HG02571 (cell line): Measurements from ENCODE around the gene CYB5RL.
"Not testable (repeated sequence)": the region's sequence is repeated elsewhere in the genome, so short reads cannot be mapped to it uniquely, and the experiment has no call there.

Source experiments
- ATAC-seq: cut with Tn5 transposase; IDR thresholded peaks from one replicate; pipeline ENCODE4 v1.9.1; 2021; ENCODE audit warnings: mild to moderate bottlenecking, moderate library complexity; ENCODE audit not compliant: unreplicated experiment

The CYB5RL gene

DNA sequence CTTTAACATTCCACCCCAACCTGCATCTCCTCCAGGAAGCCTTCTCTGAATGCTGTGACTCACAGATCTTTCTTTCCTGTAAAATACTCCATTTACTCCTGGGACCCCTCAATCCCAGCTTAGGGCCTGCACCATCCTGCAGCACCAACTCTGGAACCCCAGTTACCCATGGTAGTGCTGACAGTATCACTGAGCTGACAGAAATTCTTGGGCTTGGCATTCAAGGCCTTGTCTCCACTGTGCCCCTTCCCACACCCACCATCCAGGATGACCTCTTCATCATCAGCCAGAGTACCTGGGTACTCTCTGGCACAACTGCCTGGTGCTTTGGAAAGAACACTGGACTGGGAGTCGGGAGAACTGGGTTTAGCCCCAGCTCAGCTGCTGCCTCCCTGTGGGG is 8.3 kb downstream of the CYB5RL start:
- ATAC-seq = no peak

DNA sequence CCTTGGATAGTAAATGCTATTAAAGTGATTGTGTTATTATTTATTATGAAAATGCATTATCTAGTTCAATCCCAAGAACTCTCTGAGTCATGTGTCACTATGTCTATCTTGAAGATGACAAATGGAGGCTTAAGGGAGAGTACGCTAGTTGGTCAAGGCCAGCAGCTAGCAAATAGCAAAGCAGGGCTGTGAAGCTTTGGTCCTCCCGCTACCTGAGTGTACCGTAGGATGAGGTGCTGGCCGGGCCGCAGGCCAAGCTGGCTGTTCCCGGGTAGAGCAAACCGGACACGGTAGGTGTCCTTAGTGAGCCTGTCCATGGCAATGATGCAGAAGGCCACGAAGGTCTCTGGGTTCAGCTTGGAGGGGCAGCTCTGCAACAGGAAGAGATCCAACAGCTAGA is 9.3 kb downstream of the CYB5RL start:
- ATAC-seq = no peak

DNA sequence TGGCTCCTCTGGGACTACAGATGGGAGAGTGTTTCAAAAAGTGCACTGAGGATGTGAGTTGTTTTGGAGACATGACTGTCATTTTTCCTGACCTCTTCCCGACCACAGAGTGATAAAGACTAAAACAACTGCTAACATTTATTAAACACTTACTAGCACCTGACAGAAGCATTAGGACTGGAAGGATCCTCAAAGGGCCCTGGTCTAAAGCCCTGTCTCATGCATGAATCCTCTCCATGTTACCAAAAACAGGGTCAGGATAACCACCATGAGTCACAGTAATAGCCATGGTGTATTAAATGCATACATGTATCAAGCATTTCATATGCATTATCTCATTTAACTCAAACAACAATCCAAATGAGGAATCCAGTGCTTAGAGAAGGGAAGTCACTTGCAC is 11.5 kb downstream of the CYB5RL start:
- no peak for ATAC-seq

DNA sequence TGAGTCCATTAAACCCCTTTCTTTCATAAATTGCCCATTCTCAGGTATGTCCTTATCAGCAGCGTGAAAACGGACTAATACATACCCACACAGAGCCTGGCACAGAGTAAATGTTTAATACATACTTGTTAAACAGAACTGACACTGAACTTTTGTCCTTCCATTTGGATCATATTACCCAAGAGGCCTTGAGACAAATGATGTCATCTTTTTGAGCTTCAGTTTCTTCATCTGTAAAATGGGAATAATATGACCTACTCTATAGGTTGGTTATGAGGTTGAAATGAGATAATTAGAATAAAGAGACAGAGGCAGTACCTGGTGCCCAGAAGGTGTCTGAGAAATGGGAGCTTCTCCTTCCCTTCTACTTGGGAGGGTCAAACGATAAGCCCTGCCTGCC is 13.8 kb downstream of the CYB5RL start:
- ATAC-seq = no peak

DNA sequence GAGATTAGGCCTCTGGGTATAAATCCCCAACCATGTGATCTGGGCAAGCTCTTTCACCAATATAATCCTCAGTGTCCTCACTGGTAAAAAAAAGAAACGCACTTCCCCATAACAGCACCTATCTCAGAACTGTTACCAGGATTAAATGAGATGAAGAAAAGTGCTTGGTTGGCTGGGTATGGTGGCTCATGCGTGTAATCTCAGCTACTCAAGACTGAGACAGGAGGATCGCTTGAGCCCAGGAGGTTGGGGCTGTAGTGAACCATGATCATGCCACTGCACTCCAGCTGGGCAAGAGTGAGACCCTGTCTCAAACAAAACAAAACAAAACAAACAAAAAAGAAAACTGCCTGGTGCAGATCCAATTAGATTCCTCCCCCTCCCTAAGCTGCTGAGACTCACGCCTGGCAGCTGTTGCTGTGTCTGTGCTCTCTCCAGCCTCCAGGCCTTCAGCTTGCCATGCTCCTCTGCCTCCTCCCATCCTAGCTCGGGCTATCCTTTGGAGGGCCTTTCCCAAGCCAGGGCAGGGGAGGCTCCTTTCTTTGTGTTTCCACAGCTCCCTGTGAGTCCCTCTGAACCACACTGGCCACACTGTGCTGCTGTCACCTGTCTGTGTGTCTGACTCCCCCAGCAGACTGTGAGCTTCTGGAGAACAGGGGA is 19.0 kb downstream of the CYB5RL start:
- ATAC-seq = no peak

DNA sequence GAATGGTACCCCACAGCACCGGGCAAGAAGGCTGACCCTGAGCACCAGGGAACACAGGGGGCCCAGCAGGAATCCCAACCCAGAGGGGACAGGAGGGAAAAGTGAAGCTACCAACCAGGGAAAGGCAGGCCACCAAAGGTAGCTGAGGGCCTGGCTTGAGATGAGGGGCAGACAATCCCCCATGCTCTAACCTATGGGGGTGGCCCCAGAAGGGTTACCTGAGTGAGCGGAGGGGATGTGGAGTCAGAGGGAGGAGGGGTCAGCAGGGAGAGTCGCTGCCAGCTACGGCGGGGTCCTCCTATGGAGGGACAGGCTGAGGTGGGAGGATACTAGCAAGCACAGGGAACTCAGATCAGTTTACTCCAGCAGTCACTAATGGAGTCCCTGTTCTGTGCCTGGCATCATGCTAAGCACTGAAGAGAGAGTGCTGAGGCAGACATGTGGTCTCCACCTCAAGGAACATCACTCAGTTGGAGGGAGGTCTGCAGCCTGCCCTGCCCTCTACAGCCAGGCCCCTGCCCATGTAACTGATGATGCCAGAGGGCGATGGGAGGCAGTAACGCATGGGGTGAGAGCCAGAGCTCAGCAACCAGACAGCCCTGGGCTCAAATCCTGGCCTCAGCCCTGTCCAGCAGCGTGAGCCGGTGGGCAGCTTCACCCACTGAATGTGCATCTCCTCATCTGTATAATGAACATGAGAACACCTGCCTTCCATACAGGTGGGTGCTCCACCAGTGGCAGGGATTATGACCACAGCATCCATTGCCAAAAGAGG is 21.3 kb downstream of the CYB5RL start:
- ATAC-seq = no peak

DNA sequence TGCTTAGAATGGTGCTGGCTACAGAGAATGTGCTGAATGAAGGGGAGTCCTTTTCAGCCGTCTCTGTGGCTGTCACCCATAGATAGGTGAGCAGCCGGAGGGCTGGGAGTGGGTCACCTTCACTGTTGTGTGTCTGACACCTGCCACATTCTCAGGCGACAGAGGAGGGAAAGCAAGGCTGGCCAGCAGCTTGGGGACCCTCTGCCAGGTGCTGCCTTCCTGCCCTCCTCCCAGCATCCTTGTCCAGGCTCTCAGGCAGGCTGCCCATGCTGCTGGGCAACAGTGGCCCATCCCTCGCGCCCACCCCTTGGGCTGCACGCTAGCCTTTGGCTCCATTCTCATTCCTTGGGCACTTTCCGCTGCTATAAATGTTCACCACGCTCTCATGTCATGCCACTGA is 22.1 kb downstream of the CYB5RL start:
- no peak for ATAC-seq

DNA sequence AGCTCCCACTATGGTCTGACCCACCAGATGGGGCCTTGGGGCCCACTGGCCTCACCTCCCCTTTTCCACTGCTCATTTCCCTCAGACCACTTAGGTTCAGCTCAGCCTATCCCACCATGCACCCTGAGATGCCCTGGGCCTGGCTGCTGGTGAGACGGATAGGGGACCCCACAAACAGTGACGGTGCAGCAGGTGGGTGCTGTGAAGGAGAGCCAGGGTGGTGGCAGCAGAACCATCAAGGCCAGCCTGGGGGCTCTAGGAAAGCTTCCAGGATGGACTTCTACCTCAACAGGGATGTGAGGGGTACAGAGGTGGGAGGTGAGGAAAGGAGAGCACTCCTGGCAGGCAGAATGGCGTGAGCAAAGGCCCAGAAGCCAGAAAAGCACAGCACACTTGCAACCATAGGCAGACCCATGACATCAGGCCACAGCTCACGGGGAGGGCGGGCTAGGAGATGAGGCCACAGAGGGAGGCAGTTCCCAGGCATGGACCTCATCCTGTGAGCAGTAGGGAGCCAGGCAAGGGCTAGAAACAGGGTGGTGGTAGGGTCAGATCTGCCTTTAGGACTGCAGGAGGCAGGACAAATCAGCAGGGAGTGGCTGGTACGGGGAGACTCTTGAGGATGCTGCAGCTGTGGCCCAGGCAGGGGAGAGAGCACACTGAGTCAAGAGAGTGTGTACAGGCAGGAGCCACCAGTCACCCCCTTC is 23.1 kb downstream of the CYB5RL start:
- no peak for ATAC-seq

DNA sequence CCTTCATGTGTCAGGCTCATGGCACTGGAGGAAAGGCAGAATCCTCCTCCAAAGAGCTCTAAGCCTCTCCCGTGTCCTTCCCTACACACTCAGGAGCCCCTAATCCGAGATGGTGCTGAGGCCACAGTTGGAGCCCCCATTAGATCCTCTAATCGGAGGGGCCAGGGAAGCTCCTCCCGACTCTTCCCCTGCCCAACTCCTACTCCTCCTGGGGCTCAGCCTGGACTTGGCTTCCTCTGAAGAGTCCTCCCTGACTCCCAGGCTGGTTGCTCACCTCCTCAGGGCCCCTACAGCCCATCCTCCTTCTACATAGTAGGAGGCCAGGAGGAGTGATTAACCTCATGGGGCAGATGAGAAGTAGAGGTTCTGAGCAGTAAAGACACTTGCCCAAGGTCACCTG is 25.7 kb downstream of the CYB5RL start:
- no peak for ATAC-seq

DNA sequence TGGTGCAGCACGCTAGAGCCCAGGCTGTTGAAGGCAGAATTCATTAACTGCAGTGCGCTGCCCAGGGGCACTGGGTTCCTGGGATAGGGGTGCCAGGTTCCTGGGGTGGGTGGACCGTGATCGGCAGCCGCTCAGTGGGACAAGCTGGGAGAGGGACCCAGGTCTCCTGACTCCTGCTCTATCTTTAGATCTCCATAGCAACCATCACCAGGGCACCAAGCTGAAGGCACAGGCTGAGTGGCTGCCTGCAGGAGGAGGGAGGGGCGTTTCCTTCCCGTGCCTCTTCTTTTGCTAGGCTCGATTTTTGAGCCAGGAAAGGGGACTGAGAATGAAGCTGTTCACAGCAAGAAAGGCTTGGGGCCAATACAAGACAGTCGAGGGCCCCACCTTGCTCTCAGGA is 26.1 kb downstream of the CYB5RL start:
- no peak for ATAC-seq

DNA sequence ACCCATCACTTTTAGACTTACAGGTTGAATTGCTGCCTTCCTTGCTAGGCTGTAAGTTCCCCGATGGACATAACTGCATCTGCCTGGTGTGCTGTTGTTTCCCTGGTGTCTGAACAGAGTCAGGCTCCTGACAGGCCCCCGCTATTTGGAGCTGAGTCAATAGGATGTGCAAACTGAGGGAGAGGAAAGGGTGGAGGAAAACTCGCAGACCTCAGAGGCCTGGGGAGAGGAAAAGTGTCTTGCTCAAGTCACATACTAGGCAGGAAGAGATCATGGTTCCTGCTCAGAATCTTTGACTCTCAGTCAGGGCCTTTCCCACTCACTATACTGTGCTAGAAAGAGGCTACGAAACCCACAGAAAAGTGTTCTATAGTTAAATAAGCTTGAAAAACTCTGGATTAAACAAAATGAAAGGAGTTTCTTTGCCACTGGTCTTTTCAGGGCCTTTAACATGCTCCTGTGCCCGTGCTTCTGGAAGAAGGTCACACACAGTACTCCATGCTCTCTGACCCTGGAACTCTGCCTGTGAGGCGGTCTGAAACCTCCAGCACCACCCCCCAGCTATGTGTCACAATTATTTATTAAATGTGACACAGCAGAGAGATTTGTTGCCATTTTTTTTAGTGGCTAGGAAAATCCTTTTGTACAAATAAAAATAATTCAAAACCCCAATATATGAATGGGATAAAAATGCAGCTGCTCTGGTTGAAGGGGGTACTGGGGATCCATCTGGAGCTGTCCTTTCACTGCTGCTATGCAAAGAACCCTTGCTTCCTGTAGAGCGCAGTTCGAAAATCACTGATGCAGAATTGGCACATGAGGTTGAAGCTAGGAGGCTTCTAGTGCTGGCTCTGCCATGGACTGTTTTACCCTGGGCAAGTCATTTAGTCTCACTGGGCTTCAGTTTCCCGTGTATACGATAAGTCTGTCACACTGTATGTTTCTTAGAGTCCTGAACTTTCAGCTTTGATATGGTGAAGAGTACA is 26.9 kb downstream of the CYB5RL start:
- no peak for ATAC-seq

DNA sequence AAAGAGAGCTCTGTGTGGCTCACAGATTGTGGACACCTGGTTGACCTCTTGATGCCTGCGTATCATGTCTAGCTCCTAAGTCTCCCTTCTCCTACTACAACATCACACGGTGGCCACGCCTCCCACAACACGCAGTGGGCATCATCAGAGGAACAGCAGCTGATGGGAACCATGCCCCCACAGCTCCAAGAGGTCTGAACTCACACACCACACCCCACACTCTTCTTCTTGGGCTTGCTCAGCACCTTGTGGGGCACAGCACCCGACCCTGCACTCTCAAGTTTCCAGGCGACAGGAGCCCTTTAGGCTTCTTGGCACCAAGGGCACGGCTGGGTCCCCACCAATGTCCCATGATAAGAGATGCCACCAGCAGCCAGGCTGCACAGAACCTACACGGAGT is 28.2 kb downstream of the CYB5RL start:
- no peak for ATAC-seq

DNA sequence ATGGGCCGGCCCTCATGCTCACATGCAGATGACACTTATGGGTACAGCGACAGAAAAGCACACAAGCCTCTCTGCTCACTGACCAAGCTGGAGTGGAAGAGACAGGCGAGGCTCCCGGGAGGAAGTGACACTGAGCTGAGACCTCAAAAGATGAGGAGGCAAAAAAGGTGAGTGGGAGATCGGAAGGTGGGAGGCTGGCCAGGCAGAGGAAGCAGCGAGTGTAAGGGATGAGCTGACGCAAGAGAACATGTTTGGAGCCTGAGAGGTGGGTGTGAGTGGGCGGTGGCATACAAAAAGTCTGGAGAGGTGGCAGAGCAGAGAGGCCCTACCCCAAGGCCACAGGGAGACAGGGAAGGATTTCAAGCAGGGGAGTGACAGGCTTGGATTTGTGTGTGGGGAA is 28.8 kb downstream of the CYB5RL start:
- ATAC-seq = no peak

DNA sequence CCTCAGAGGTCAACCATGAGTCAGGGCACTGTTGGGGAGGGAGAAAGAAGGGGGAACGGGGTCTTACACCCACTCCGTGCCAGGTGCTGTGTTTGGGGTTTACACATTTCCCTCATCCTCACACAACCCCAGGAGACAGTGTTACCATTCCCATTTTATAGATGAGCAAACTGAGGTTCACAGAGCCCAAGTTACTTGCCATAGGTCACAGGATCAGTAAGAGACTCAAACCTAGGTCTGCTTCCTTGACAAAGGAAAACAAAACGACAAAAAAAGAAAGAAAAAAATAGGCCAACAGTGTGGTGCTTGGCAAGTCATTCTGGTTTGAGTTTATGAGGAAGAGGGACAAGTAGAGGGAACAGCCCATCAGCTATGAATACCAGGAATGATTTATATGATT is 30.8 kb downstream of the CYB5RL start:
- no peak for ATAC-seq

DNA sequence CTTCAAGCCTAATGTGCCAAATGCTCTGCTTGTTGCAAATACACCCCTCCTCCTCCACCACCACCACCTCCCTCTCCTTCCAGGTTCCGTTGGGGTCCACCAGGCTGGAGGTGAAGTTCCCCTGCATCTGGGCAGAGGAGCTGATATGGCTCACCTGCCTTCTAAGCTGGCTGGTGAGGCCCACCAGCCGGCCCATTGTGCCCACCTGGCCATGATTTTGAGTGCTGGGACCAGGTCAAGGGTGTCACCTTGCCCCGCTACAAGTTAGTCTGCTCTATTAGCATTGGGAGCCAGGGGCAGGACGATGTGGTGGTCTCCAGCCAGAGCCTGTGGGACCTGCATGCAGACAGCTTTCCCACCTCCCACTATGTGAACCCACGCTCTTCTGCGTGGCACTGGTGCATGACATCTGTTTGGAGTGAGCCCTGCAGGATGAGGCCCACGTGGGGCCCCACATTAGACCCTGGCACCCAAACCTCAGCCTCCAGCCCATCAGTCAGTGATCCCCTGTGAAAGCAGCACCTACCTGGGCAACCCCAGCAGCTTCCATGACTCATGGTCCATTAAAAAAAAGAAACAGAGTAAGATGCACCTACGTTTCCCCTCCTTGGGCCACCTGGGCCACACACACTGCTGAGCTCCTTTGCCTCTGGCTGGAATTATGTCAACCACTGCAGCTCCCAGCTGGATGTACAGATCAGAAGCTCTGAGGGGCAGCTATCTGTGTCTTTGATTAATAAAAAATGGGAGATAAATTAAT is 31.4 kb downstream of the CYB5RL start:
- ATAC-seq = no peak

DNA sequence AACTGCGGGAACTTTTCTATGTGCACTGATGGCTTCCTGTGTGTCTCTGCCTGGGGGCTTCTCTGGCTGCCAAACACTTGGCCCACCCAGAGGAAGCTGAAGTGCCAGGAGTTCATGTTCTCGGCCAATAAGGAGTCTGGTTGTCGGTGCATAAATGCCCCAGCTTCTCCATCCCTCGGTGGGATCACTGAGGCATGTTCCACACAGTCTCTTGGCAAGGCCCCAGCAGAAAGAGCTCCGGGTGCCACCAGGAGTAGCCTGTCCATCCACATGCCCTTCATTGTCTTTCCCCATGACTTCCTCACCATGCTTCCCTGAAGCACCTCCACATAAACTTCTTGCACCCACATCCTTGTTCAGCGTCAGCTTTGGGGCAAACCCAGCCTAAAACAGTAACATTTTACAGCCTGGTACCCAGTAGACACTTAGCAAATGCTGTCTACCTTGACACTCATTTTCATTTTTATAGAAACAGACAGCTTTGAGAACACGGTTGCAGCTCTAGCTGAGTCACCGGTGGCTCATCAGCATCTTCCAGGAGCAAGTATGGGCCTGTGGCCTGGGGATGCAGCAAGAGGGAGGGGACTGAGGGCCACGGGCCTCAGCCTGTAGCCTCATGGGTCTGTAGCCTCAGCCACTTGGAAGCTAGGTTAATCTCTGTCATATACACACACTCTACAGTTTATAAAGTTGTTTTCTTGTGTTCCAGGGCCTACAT is 32.2 kb downstream of the CYB5RL start:
- no peak for ATAC-seq

DNA sequence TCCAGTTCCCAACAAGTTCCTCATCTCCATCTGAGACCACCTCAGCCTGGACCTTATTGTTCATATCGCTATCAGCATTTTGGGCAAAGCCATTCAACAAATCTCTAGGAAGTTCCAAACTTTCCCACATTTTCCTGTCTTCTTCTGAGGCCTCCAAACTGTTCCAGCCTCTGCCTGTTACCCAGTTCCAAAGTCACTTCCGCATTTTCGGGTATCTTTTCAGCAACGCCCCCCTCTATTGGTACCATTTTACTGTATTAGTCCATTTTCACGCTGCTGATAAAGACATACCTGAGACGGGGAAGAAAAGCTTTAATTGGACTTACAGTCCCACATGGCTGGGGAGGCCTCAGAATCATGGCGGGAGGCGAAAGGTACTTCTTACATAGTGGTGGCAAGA is 33.5 kb downstream of the CYB5RL start:
- not testable (repeated sequence) for ATAC-seq

DNA sequence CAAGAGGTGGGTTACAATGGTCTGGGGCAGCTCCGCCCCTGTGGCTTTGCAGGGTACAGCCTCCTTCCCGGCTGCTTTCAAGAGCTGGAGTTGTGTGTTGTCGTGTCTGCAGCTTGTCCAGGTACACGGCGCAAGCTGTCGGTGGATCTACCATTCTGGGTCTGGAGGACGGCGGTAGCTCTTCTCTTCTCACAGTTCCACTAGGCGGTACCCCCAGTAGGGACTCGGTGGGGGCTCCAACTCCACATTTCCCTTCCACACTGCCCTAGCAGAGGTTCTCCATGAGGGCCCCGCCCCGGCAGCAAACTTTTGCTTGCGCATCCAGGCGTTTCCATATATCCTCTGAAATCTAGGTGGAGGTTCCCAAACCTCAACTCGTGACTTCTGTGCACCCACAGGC is 34.7 kb downstream of the CYB5RL start:
- no peak for ATAC-seq

DNA sequence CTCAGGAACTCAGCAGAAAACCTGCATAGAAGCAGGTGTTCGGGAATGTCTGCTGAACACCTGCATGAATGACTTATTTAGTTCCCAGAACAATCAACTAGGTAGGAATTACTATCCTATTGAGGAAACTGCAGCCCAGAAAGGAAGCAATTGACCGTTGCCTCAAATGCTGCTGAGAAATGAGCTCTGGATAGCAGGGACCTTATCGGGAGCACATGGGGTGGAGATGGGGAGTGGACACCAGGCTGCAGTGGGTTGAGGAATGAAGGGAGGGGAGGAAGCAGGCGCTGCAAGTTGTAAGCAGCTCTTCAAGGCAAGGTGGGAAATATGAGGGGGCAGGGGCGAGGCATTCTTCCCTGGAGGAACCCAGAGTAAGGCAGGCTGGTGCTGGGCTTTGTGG is 36.3 kb downstream of the CYB5RL start:
- no peak for ATAC-seq

DNA sequence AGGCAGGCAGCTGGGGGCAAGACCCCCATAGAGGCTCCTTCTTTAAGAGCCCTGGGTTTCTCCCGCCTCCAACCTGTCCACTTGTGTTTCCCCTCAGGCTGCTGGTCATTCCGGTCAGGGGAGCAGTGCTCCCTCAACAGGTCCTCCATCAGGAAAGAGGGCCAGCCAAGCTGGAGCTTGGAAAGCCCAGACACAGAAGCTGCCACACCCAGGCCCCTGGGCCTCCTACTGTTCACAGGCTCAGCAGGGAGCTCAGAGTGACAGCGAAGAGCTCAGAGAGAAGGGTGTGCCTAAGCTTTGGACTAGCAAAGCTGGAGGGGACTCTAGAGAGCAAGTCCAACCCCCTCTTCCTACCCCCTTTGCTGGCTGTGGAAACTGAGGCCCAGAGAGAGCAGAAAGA is 36.8 kb downstream of the CYB5RL start:
- no peak for ATAC-seq
